Gastroesophageal sphincter (tissue), 3 donors: ENCODE measurements around the gene C5orf15.
"Not testable (repeated sequence)": the region's sequence is repeated elsewhere in the genome, so short reads cannot be mapped to it uniquely, and the experiment has no call there.

Source experiments
- POLR2AphosphoS5 ChIP-seq: sonication (generic); formaldehyde crosslinking; IDR thresholded peaks from one replicate; pipeline ENCODE4 v1.6.1; 2017; ENCODE audit warnings: antibody characterized with exemption
- TF ChIP-seq, protein P1 (sequence below), 4 experiments: fragments of 200-600 bp in 2 of 4; fragments of 450-650 bp in 2 of 4; sonication (generic) in 1 of 4; IDR thresholded peaks; one replicate each; pipeline ENCODE4 v1.5.1; 2017 to 2019; ENCODE audit warnings: antibody characterized with exemption in 4 of 4, mild to moderate bottlenecking in 2 of 4, moderate library complexity in 2 of 4

- TF ChIP-seq POLR2AphosphoS5 = not testable (repeated sequence)
- TF ChIP-seq, protein P1, sequence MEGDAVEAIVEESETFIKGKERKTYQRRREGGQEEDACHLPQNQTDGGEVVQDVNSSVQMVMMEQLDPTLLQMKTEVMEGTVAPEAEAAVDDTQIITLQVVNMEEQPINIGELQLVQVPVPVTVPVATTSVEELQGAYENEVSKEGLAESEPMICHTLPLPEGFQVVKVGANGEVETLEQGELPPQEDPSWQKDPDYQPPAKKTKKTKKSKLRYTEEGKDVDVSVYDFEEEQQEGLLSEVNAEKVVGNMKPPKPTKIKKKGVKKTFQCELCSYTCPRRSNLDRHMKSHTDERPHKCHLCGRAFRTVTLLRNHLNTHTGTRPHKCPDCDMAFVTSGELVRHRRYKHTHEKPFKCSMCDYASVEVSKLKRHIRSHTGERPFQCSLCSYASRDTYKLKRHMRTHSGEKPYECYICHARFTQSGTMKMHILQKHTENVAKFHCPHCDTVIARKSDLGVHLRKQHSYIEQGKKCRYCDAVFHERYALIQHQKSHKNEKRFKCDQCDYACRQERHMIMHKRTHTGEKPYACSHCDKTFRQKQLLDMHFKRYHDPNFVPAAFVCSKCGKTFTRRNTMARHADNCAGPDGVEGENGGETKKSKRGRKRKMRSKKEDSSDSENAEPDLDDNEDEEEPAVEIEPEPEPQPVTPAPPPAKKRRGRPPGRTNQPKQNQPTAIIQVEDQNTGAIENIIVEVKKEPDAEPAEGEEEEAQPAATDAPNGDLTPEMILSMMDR (IDR thresholded peaks at IDR 0.05) = not testable (repeated sequence)
Measured at GRCh38 chr5:133975546-133975945, 7.1 kb upstream of the C5orf15 start.
